Fibroblast of skin of scalp (primary cell): Measurements from ENCODE around the gene WDR31. TPM values are rescaled to one million over a fixed set of nuclear protein-coding genes. Genes with fewer than 3 reads are reported as not detected.
"Not testable (repeated sequence)": the region's sequence is repeated elsewhere in the genome, so short reads cannot be mapped to it uniquely, and the experiment has no call there.

Experiments used
- DNase-seq: peaks from one replicate; pipeline ENCODE4 v3.0.0-alpha.2; 2013
- polyA plus RNA-seq, 2 experiments: library from polyadenylated mRNA; unstranded; fragments of 120-200 nt; gene quantifications; one replicate each; pipeline ENCODE4 v1.2.1, GENCODE V29; 2013; ENCODE audit not compliant: insufficient read length in 2 of 2

Gene WDR31
- 1.4 TPM for polyA plus RNA-seq (2013, experiment 1 of 2; ENCODE audit: insufficient read length)
- 1.6 TPM for polyA plus RNA-seq (2013, experiment 2 of 2; ENCODE audit: insufficient read length)

GRCh38 chr9:113340011-113340699 lies at the start of gene WDR31:
TSS of gene WDR31 (minus strand) at chr9:113340275. CDS start at chr9:113332022, 8,253 bp downstream.
- DNase-seq: peak; percentile 89

GRCh38 chr9:113389451-113389850 lies 49.4 kb upstream of the WDR31 start:
- DNase-seq: no peak

- DNase-seq: no peak
These were observed 48.8 kb upstream of the WDR31 start for GRCh38 chr9:113388833-113389232.

- DNase-seq: no peak
These were observed 47.6 kb upstream of the WDR31 start for GRCh38 chr9:113387560-113388230.

- no peak for DNase-seq
These were observed 46.7 kb upstream of the WDR31 start for GRCh38 chr9:113386571-113387393.

GRCh38 chr9:113381909-113382411 lies 41.9 kb upstream of the WDR31 start:
- no peak for DNase-seq

GRCh38 chr9:113381441-113381840 lies 41.4 kb upstream of the WDR31 start:
- DNase-seq: not testable (repeated sequence)

- no peak for DNase-seq
These were observed 40.8 kb upstream of the WDR31 start for GRCh38 chr9:113380869-113381378.

- DNase-seq: not testable (repeated sequence)
These were observed 39.7 kb upstream of the WDR31 start for GRCh38 chr9:113379829-113380210.

GRCh38 chr9:113379094-113379828 lies 39.2 kb upstream of the WDR31 start:
- not testable (repeated sequence) for DNase-seq

- DNase-seq: peak; percentile 67
These were observed 36.8 kb upstream of the WDR31 start, which contains the start of gene HDHD3 for GRCh38 chr9:113376634-113377567. TSS of gene HDHD3 (minus strand) at chr9:113376986. CDS start at chr9:113374354, 2,632 bp downstream.

- no peak for DNase-seq
These were observed 35.3 kb upstream of the WDR31 start for GRCh38 chr9:113375057-113376023.

GRCh38 chr9:113373676-113374392 lies 33.8 kb upstream of the WDR31 start:
- no peak for DNase-seq

- DNase-seq: no peak
These were observed 33.2 kb upstream of the WDR31 start for GRCh38 chr9:113373256-113373655.

- DNase-seq: no peak
These were observed 32.0 kb upstream of the WDR31 start for GRCh38 chr9:113372059-113372458.

GRCh38 chr9:113370806-113371325 lies 30.8 kb upstream of the WDR31 start:
- DNase-seq: no peak

GRCh38 chr9:113369855-113370140 lies 29.7 kb upstream of the WDR31 start:
- no peak for DNase-seq

- DNase-seq: no peak
These were observed 29.1 kb upstream of the WDR31 start for GRCh38 chr9:113368982-113369854.
